HG02610 (cell line): ENCODE measurements around the gene YBX2.

Experiments used
- ATAC-seq: cut with Tn5 transposase; IDR thresholded peaks from one replicate; pipeline ENCODE4 v1.9.1; 2021; ENCODE audit warnings: mild to moderate bottlenecking, moderate library complexity; ENCODE audit not compliant: unreplicated experiment

The YBX2 gene

GRCh38 chr17:7279448-7279847 lies 15.0 kb downstream of the YBX2 start:
- ATAC-seq: no peak

DNA sequence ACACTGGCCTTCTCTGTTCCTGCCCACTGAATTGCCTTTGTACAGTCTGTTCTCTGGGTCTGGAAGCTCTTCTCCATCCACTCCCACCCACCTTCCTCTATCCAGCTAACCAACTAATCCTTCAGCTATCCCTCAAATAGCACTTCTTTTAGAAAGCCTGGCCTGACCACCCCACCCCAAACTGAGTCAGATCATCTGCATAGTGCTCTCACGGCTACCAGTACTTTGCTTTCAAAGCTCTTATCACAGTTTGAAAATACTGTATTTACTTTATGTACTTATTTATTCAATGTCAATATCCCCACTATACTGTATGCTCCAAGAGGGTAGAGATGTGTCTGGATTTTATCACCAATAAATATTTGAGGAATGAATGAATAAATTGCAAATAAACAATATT lies 27.7 kb downstream of the YBX2 start:
- no peak for ATAC-seq

DNA sequence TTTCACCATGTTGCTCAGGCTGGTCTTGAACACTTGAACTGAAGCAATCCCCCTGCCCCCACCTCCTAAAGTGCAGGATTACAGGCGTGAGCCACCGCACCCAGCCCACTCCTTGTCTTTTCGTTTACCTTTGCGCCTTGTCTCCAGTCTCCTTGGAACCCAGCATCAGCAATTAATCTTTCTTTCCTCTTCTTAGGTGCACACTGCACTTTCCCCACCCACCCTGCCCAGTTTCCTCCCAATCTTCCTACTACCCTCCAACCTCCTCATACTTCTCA lies 30.7 kb downstream of the YBX2 start:
- no peak for ATAC-seq

GRCh38 chr17:7262935-7263800 lies 31.3 kb downstream of the YBX2 start:
- no peak for ATAC-seq

DNA sequence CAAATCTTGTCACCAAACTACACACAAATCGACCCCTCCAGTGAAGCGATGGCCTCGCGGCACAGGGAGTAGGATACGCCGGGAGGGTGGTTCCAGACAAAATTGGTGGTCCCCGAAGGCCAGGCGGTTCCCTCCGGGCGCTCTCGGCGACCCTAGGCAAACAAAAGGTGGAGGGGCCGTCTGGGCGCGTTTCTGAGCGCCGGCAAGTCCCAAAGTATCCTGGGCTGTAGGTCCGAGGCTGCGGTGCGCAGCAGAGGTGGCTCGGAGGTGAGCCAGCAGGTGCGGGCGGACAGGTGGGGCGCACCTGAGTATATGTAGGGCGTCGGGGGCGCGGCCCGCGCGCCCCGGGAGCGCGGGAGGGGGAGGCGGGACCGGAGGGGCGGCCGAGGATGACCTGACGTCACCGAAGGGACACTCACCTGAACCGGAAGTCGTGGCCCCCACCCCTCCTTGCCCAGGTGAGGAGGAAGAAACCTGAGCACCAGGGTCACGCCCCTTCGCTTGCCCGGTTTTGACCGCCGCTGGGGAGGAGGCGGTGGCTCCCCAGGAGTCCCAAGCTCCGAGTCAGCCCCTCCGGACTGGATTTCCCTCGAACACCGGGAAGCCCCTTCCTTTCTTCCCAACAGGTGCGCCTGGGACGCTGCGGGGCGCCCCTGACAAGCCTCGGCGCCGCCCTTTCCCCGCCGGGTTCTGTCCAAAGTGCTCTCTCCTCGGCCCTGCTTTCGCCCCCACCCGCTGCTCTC lies 32.1 kb downstream of the YBX2 start, which contains the start of gene CLDN7:
Gene CLDN7 (minus strand): TSS at position 287 of the 743 bp plus-strand sequence. CDS start 435 bp downstream, outside the sequence.
- ATAC-seq: no peak

- ATAC-seq: no peak
Observed at GRCh38 chr17:7261379-7262191, 32.9 kb downstream of the YBX2 start.

- ATAC-seq: no peak
Observed at GRCh38 chr17:7260651-7261378, 33.6 kb downstream of the YBX2 start.

DNA sequence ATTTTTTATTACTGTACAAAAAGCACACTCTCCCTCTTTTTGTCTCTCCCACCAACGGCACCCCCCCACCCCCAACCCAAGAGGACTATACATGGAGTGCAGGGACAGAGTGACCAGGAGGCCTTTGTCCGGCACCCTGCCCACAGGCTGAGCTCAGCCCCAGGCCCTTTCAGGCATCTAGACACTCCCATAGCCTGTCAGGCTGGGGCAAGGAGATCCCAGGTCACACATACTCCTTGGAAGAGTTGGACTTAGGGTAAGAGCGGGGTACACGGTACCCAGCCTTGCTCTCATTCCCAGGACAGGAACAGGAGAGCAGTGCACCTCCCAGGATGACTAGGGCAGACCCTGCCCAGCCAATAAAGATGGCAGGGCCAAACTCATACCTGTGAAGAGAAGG lies 34.3 kb downstream of the YBX2 start:
- ATAC-seq: no peak

DNA sequence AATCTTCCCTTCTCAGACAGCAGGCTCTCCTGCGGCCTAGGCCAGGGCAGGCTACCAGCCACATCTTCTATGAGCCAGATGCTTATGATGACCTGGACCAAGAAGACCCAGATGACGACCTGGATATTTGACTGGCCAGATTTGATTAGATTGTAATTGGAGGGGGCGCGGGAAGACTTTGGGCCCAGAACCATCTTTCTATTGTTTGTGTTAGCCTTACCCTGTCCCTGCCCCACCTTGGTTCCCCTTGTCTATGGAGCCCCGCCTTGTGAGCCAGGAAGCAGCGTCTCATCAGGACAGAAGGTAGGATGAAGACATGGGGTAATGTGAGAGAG lies 34.9 kb downstream of the YBX2 start:
- ATAC-seq: no peak

DNA sequence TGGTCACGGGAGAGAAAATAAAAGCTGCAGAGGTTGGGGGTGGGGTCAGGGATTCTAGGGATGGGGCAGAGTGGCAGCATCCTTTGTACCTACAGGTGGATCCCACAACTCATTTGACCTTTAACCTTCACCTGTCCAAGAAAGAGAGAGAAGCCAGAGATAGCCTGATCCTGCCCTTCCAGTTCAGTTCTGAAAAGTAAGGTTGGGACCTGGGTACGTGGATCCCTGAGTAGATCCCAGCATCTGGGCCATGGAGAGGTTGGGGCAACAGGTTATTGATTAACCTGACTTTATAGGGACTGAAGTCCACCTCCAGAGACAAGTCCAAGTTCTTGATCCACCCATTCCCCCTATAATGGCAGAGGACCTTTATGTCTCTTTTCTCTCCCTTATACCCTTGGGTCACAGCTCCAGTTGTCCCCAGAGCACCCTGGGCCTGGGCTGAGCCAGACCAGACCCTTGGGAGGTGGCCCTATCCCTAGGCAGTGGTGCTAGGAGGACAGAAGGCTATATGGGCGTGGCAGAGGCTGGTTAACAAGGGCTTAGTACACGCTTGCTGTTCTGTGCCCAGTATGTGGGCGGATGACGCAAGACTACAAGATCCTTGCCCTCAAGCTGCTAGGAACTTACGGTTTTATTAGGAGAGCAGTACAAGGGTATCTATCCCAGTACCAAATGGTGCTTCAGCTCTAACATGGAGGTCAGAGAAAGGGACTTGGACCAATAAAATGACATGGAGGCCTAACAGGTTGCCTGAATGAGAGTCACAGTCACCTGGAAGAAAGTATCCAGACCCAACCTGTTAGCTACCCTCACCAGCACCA lies 35.5 kb downstream of the YBX2 start:
- no peak for ATAC-seq

DNA sequence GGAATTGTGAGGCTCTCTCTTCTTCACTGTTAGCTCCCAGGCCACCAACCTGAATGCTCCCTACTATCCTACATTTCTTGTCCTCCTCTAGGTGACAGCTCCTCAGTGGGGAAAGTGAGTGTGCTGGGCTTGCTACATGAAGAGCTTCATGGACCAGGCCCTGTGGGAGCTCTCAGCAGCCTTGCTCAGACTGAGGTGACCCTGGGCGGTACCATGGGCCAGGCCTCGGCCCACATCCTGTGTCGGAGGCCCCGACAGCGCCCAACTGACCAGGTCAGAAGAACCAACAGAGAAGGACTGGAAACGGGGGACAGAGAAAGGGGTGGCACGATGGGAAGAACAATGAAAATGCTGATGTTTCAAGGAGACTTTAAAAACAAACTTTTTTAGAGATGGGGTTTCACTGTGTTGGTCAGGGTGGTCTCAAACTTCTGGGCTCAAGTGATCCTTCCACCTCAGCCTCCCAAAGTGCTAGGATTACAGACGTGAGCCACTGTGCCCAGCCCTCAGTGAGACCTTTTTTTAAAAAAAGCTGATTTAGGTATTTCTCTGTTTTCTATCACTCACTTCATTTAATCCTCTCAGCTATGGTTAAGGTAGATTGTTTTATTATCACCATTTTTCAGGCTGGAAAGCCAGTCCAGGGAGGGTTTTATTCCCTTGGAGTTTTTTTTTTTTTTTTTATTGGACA lies 37.5 kb downstream of the YBX2 start:
- ATAC-seq: no peak

DNA sequence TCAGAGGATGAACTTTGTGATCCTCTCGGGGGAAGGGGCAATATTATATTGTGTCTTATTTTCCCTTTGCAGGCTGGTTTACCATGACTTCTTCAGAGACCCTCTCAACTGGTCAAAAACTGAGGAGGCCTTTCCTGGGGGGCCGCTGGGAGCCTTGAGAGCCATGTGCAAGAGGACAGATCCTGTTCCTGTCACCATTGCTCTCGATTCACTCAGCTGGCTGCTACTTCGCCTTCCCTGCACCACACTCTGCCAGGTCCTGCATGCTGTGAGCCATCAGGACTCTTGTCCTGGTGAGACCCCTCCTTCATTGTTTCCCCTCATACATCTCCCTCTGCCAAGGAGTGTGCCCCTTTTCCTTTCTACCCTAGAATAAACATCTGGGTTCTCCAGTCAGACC lies 39.9 kb downstream of the YBX2 start:
- ATAC-seq: no peak

GRCh38 chr17:7253082-7253481 lies 41.4 kb downstream of the YBX2 start:
- ATAC-seq: no peak

DNA sequence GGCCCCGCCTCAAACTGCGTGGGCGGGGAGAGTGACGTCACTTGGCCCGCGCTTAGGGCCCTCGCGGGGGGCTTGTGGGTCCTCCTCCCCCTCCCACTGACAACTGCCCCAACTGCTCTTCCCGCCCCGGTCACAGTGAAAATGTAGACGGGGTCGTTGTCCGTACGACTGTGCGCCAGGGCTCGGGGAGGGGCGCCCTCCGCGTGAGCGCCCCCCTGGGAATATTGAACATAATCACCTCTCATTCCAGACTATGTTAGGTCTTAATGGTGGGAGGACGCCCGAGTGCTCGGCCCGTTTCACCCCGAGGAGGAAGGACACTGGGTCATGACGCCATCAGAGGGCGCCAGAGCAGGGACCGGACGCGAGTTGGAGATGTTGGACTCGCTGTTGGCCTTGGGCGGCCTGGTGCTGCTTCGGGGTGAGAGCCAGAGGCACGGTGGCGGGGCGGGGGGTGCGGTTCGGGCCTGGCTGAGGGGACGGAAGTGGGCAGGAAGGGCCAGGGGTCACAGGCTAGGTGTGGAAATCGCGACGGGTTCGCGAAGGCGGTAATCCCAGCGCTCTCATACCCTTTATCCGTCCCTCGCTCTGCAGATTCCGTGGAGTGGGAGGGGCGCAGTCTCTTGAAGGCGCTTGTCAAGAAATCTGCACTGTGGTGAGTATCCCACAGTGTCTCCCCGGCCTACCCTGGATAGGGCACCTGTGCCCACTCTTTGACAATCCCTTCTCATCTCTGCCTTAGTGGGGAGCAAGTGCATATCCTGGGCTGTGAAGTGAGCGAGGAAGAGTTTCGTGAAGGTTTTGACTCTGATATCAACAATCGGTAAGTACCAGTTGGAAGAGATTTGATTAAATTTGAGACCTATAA lies 42.0 kb downstream of the YBX2 start, which contains the start of gene ELP5:
Gene ELP5 (plus strand): TSS at position 40 of the 868 bp plus-strand sequence. CDS start 336 bp downstream, at position 376.
- ATAC-seq: peak; percentile 28

DNA sequence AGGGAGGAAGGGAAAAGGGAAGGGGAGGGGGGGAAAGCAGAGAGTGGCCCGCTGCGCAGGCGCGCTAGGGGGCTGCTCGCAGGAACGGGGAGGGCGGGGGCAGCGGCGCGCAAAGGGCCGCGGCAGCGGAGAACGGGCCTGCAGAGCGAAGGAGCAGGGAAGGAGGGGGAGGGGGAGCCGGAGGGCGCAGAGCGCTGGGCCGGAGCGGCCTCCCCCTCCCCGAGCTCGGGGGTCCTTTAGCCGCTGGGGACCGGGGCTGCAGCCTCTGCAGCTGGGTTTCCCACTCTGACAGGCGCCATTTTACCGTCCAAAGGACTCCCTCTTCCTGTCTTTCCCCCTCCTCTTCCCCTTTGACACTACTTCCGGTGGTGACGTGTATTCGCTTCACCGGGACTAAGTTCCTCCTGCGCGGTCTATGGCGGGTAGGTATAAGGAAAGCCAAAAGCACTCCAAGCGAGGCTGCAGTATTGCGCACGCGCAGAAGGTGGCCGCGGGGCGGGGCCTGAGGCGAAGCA lies 42.7 kb downstream of the YBX2 start, which contains the start of gene CTDNEP1:
Gene CTDNEP1 (minus strand): TSS at position 74 of the 515 bp plus-strand sequence. CDS start 438 bp downstream, outside the sequence.
- peak; percentile 83 for ATAC-seq

DNA sequence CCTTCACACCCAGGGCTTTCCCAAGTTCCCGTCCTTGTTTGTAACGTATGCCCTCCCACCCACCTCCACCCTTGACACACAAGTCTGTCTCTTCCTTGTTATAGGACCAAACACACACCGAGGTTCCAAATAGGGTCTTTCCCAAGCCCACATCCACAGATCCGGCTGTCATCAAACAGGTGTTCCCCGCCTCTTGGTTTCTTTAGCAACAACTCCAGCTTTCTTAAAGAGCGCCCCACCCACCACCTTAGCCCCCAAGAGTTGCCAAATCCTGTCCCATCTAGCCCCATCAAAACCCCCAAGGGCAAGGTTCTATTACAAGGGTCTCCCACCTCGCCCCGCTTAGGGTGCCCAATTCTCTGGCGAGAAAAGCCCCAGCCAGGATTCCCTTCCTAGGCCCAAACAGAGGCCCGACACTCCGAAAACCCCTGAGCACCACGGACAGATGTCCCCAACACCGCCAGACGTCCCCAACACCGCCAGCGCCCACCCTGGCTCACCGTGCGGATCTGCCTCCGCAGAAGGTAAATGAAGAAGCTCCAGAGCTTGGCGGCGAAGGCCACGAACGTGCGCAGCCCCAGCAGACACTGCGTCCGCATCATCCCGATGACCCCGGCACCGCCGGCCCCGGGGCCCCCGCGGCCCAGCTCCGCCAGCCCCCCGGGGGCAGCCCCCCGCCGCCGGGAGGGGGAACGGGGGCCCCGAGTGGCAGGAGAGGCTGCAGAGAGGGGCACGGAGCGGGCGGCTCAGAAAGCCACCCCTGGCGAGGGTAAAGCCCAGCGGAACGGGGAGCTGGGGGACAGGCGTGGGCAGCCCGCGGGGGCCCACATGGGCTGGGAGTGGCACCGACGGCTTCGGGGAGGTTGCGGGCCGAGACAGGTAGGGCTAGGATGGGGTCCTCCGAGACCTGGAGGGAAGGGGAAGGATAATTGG lies 43.5 kb downstream of the YBX2 start:
- no peak for ATAC-seq

DNA sequence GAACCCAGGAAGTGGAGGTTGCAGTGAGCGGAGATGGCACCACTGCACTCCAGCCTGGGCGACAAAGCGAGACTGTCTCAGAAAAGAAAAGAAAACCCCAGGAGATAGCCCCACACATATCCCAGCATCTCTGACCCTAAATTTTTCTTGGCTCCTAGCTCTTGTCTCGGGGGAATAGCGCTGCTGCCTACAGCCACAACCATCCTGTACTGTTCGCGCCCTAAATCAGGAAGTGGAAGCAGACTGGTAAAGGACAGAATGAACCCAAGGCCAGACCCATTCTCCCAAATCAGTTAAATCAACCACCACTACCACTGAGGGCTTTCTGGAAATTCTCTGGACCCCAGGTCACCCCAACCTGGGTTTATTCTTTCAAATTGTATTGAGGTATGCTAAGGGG lies 44.6 kb downstream of the YBX2 start:
- no peak for ATAC-seq
